Measurements from ENCODE around the gene LHPP. TPM values are rescaled to one million over a fixed set of nuclear protein-coding genes. Genes with fewer than 3 reads are reported as not detected.

Gene LHPP
- total RNA-seq, 1 experiment from 2014 or later: 3.2 TPM

GRCh38 chr10:124552691-124553276, 91.2 kb downstream of the LHPP start:
- DNase-seq (ENCODE audit: low read depth): no peak

GRCh38 chr10:124554085-124554858, 92.6 kb downstream of the LHPP start:
- DNase-seq (ENCODE audit: low read depth): no peak

- no peak for DNase-seq (ENCODE audit: low read depth)
These were observed 95.5 kb downstream of the LHPP start for GRCh38 chr10:124557167-124557566.

GRCh38 chr10:124557648-124558338, 96.2 kb downstream of the LHPP start:
- no peak for DNase-seq (ENCODE audit: low read depth)

GRCh38 chr10:124558339-124559321, 97.0 kb downstream of the LHPP start:
- DNase-seq (ENCODE audit: low read depth): no peak

- no peak for DNase-seq (ENCODE audit: low read depth)
These were observed 97.9 kb downstream of the LHPP start for GRCh38 chr10:124559372-124560132.

GRCh38 chr10:124560377-124561105, 98.9 kb downstream of the LHPP start:
- DNase-seq (ENCODE audit: low read depth): no peak

- no peak for DNase-seq (ENCODE audit: low read depth)
These were observed 99.6 kb downstream of the LHPP start for GRCh38 chr10:124561206-124561605.

GRCh38 chr10:124562425-124563060, 100.9 kb downstream of the LHPP start:
- no peak for DNase-seq (ENCODE audit: low read depth)

GRCh38 chr10:124563320-124564040, 101.9 kb downstream of the LHPP start:
- DNase-seq (ENCODE audit: low read depth): no peak

GRCh38 chr10:124564881-124565280, 103.3 kb downstream of the LHPP start:
- DNase-seq (ENCODE audit: low read depth): no peak

GRCh38 chr10:124565565-124566221, 104.1 kb downstream of the LHPP start:
- DNase-seq (ENCODE audit: low read depth): peak; percentile 25

GRCh38 chr10:124566222-124566888, 104.7 kb downstream of the LHPP start:
- no peak for DNase-seq (ENCODE audit: low read depth)

- no peak for DNase-seq (ENCODE audit: low read depth)
These were observed 105.6 kb downstream of the LHPP start for GRCh38 chr10:124566981-124567835.

GRCh38 chr10:124568339-124568738, 106.7 kb downstream of the LHPP start:
- DNase-seq (ENCODE audit: low read depth): no peak

GRCh38 chr10:124568848-124569622, 107.4 kb downstream of the LHPP start:
- no peak for DNase-seq (ENCODE audit: low read depth)
